Stimulated activated CD8-positive, alpha-beta memory T cell treated with anti-CD3 and anti-CD28 coated beads, Interleukin-12 subunit alpha, Interleukin-12 subunit beta, amount 100 ng/mL, for 4 hours (primary cell): ENCODE data around the gene METTL1.

Experiments used
- DNase-seq: peaks from one replicate; pipeline ENCODE4 v3.0.0-alpha.2; 2020; ENCODE audit warnings: low read depth

METTL1 gene

GRCh38 chr12:57737467-57738460 lies 34.1 kb downstream of the METTL1 start:
- DNase-seq: no peak

- no peak for DNase-seq
Observed at GRCh38 chr12:57736741-57737466, 35.0 kb downstream of the METTL1 start.

GRCh38 chr12:57735952-57736740 lies 35.8 kb downstream of the METTL1 start:
- DNase-seq: no peak

- no peak for DNase-seq
Observed at GRCh38 chr12:57735198-57735855, 36.6 kb downstream of the METTL1 start.

- DNase-seq: no peak
Observed at GRCh38 chr12:57734591-57734990, 37.3 kb downstream of the METTL1 start.

- DNase-seq: no peak
Observed at GRCh38 chr12:57733928-57734327, 38.0 kb downstream of the METTL1 start.

- no peak for DNase-seq
Observed at GRCh38 chr12:57732726-57733593, 38.9 kb downstream of the METTL1 start.

GRCh38 chr12:57732270-57732669 lies 39.6 kb downstream of the METTL1 start:
- DNase-seq: no peak

- no peak for DNase-seq
Observed at GRCh38 chr12:57731411-57732080, 40.4 kb downstream of the METTL1 start.

GRCh38 chr12:57730336-57731067 lies 41.4 kb downstream of the METTL1 start:
- DNase-seq: no peak

GRCh38 chr12:57729321-57729844 lies 42.5 kb downstream of the METTL1 start:
- no peak for DNase-seq

- no peak for DNase-seq
Observed at GRCh38 chr12:57727758-57728395, 44.0 kb downstream of the METTL1 start.

GRCh38 chr12:57726884-57727757 lies 44.8 kb downstream of the METTL1 start:
- no peak for DNase-seq

- no peak for DNase-seq
Observed at GRCh38 chr12:57726151-57726883, 45.6 kb downstream of the METTL1 start.

GRCh38 chr12:57725851-57726150 lies 46.1 kb downstream of the METTL1 start:
- DNase-seq: no peak

- no peak for DNase-seq
Observed at GRCh38 chr12:57724936-57725740, 46.8 kb downstream of the METTL1 start.
